GM12874 (cell line): ENCODE results near the gene CYYR1.

Source experiments
- CTCF ChIP-seq: IDR thresholded peaks from 2 replicates; pipeline ENCODE4 v1.5.1; 2011; ENCODE audit warnings: low read depth, mild to moderate bottlenecking, control low read depth, low read length, moderate library complexity; ENCODE audit not compliant: insufficient read depth

Gene CYYR1

DNA sequence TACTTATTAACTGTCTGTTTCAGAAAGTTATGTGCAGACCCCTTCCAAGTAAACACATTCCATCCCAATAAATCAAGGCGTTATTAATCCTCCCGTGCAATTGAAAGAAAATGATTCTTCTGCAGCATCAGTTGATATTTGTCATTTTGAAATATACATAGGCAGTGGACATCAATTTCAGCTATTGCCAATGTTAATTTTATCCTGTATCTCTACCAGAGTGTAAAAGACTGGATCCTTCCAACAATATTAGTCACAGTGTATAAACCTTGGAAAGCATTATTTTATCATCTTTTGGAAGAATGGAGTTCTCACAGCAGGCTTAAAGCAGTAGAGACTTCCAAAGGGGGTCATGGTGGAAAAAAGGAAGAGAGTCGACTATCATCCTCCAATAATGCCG is 150.4 kb downstream of the CYYR1 start:
- TF ChIP-seq CTCF, result no peak

GRCh38 chr21:26422138-26422537 is 150.9 kb downstream of the CYYR1 start:
- TF ChIP-seq CTCF, result no peak

DNA sequence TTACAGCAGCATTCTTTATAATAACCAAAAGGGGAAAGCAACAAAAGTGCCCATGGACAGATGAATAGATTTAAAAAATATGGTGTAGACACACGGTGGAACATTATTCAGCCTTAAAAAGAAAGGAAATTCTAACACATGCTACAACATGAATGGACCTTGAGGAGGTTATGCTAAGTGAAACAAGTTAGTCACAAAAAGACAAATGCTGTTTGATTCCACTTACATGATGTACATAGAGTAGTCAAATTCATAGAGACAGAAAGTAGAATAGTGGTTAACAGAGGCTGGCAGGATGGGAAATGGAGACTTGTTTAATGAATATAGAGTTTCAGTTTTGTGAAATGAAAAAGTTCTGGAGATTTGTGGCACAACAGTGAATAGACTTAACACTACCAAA is 151.4 kb downstream of the CYYR1 start:
- TF ChIP-seq CTCF, result no peak
